Stimulated activated CD4-positive, alpha-beta T cell treated with anti-CD3 and anti-CD28 coated beads, Interleukin-1b, Interleukin-23, amount 100 ng/mL, for 24 hours (primary cell): ENCODE measurements around the gene CFAP73.

Experiments used
- DNase-seq, 4 experiments: peaks; one replicate each; pipeline ENCODE4 v3.0.0-alpha.2; 2020; ENCODE audit warnings: low read depth in 4 of 4, low spot score in 1 of 4

The CFAP73 gene

GRCh38 chr12:113119980-113120669 lies 29.4 kb upstream of the CFAP73 start:
- DNase-seq, result no peak

GRCh38 chr12:113120670-113121370 lies 28.7 kb upstream of the CFAP73 start:
- no peak for DNase-seq

- DNase-seq, result no peak
These were observed 21.7 kb upstream of the CFAP73 start for GRCh38 chr12:113127791-113128199.

GRCh38 chr12:113128802-113129663 lies 20.5 kb upstream of the CFAP73 start:
- no peak for DNase-seq

GRCh38 chr12:113129664-113130456 lies 19.7 kb upstream of the CFAP73 start:
- no peak for DNase-seq

- no peak for DNase-seq
These were observed 18.9 kb upstream of the CFAP73 start for GRCh38 chr12:113130457-113131135.

GRCh38 chr12:113131556-113131955 lies 18.0 kb upstream of the CFAP73 start:
- no peak for DNase-seq

- DNase-seq, result no peak
These were observed 16.5 kb upstream of the CFAP73 start for GRCh38 chr12:113133036-113133435.

- no peak for DNase-seq
These were observed 15.9 kb upstream of the CFAP73 start for GRCh38 chr12:113133666-113134065.

GRCh38 chr12:113134071-113134470 lies 15.5 kb upstream of the CFAP73 start:
- DNase-seq, result no peak

- DNase-seq, result no peak
These were observed 15.0 kb upstream of the CFAP73 start for GRCh38 chr12:113134521-113134951.

GRCh38 chr12:113135178-113136127 lies 14.1 kb upstream of the CFAP73 start, which contains the start of gene RASAL1:
TSS of gene RASAL1 (minus strand) at chr12:113135761. CDS start at chr12:113135462, 299 bp downstream.
- DNase-seq, result peak; percentile 55 to 84 (median 68)

GRCh38 chr12:113136128-113136989 lies 13.2 kb upstream of the CFAP73 start:
- peak in 1 of 4 experiments; percentile 56 for DNase-seq

GRCh38 chr12:113136990-113137511 lies 12.5 kb upstream of the CFAP73 start:
- no peak for DNase-seq

GRCh38 chr12:113137861-113138783 lies 11.4 kb upstream of the CFAP73 start:
- DNase-seq, result no peak

GRCh38 chr12:113138826-113139225 lies 10.7 kb upstream of the CFAP73 start:
- no peak for DNase-seq

GRCh38 chr12:113140706-113141105 lies 8.8 kb upstream of the CFAP73 start:
- no peak for DNase-seq
